ENCODE measurements around the gene NUP210L.

- TF ChIP-seq POLR2AphosphoS5 (IDR thresholded peaks at IDR 0.05; ENCODE audit: borderline replicate concordance, low read depth, low read length): no peak
- no peak for TF ChIP-seq FOXP2 (optimal IDR thresholded peaks at IDR 0.05; ENCODE audit: control extremely low read depth, extremely low read length, insufficient read depth)
These were observed 15.8 kb upstream of the NUP210L start for GRCh38 chr1:154170547-154171222.

Measured in SK-N-MC (cell line).